ENCODE measurements around the gene ZNF85. TPM values are rescaled to one million over a fixed set of nuclear protein-coding genes. Genes with fewer than 3 reads are reported as not detected.

Gene ZNF85
- polyA plus RNA-seq, 4 donors: 0.81 to 10.9 (median 2.9) TPM; not detected in 1

Other genes with a start within 250 kb of the ZNF85 start
- 1 to 10 TPM in 2 of 4 donors, not detected in 2; 1.4 to 5.0 TPM for gene ZNF66, start 146.9 kb upstream of the ZNF85 start, polyA plus RNA-seq
- 10 to 100 TPM in 1 of 4 donors, 1 to 10 TPM in 3; 1.6 to 10.8 (median 2.8) TPM for gene ZNF430, start 97.4 kb downstream of the ZNF85 start, polyA plus RNA-seq
- 10 to 100 TPM in 1 of 4 donors, 1 to 10 TPM in 1, under 1 TPM in 2; 0.22 to 17.1 (median 1.7) TPM for gene ZNF714, start 159.0 kb downstream of the ZNF85 start, polyA plus RNA-seq
- gene ZNF431, start 218.8 kb downstream of the ZNF85 start, polyA plus RNA-seq: 10 to 100 TPM in 1 of 4 donors, 1 to 10 TPM in 3; 2.7 to 31.0 (median 5.5) TPM